Skin of body (tissue), 2 donors: ENCODE data around the gene TMEM169. TPM values are rescaled to one million over a fixed set of nuclear protein-coding genes. Genes with fewer than 3 reads are reported as not detected.
"Not testable (repeated sequence)": the region's sequence is repeated elsewhere in the genome, so short reads cannot be mapped to it uniquely, and the experiment has no call there.

Source experiments
- DNase-seq: peaks from one replicate; lab custom pipeline; 2025; lab: John Stamatoyannopoulos, UW
- total RNA-seq: library from RNA; depleted of rRNA; stranded (reverse); fragments of >200 nt; gene quantifications from one replicate; pipeline ENCODE4 v1.2.3, GENCODE V29; 2014

The TMEM169 gene
- total RNA-seq, 1 donor from 2014 or later, result 0.69 TPM

DNA sequence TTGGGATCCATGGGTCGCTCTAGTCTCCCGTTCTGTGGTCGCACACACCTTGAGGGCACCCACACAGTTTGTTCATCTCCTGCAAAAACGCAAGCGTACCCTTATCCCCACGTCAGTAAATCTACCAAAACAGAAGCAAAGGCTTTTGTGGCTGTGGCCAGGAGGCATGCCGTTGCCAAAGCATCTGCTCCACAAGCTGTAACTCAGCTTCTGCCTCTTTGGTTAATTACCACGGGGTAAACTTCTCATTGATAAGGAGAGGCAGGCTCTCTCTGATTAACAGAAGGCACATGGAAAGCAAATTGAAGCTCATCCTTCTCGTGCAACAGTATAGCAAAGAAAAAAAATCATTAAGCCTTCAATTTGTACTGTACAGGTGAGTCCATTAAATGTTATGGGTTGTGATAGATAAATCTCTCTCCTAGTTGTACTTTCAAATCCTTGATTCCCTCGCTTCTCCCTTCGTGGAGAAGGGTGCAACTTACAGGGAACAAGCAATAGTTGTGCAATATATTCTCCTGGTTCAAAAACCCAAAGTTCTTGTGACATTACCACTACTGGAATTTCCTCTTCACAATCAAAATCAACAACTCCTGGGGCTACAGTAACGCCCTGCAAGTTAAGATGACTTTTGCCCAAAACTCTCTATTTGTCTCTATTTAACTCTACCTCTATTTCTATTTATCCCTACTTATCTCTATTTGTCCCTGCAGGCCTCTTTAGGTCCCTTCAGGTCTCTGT lies 10.4 kb upstream of the TMEM169 start:
- DNase-seq, result no peak

DNA sequence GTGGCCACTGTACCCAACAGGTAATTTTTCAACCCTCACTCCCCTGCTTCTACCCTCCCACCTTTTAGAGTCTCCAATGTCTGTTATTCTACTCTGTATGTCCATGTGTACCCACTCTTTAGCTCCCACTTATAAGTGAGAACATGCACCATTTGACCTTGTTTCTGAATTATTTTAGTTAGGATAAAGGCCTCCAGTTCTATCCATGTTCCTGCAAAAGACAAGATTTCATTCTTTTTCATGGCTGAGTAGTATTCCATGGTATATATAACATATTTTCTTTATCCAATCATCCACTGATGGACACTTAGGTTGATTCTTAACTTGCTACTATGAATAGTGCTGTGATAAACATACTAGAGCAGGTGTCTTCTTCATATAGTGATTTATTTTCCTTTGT lies 9.2 kb upstream of the TMEM169 start:
- no peak for DNase-seq

DNA sequence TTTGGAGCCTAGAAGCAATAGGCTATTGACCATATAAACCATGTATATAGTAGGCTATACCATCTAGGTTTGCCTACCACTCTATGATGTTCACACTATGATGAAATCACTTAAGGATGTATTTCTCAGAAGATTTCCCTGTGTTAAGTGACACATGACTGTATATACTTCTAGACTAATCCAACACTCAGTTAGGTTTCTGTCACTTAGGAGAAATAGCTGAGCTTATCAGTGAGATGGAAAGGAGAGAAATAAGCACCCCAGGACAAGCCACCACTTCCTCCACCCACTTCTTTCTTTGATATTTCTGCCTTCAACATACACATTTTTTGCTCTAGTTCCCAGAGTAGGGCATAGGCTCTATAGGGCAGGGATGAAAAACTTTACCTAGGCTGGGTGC lies 7.9 kb upstream of the TMEM169 start:
- DNase-seq, result no peak

DNA sequence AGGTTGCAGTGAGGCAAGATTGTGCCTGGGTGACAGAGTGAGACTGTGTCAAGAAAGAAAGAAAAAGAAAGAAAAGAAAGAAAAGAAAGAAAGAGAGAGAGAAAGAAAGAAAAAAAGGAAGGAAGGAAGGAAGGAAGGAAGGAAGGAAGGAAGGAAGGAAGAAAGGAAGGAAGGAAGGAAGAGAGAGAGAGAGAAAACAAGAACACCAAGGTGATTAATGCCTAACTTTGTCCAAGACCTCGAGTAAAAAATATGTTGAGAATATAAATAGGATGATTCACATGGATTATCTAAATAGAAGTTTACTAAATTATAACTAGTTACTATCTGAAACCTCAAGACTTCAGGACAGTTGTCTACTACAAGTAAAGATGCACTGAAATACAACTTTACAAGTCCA lies 7.3 kb upstream of the TMEM169 start:
- no peak for DNase-seq

DNA sequence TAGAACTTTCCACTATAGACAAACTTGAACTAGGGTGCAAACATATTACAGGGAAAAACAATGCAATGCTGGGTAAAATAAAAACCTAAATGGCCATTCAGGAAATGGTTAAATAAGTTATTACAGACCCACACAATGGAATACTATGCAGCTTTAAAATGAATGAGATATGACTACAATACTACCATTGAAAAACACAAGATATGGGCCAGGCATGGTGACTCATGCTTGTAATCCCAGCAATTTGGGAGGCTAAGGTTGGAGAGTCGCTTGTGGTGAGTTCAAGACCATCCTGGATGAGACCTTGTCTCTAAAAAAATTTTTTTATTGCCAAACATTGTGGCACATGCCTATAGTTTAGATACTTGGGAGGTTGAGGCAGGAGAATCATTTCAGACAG lies 6.9 kb upstream of the TMEM169 start:
- DNase-seq, result no peak

DNA sequence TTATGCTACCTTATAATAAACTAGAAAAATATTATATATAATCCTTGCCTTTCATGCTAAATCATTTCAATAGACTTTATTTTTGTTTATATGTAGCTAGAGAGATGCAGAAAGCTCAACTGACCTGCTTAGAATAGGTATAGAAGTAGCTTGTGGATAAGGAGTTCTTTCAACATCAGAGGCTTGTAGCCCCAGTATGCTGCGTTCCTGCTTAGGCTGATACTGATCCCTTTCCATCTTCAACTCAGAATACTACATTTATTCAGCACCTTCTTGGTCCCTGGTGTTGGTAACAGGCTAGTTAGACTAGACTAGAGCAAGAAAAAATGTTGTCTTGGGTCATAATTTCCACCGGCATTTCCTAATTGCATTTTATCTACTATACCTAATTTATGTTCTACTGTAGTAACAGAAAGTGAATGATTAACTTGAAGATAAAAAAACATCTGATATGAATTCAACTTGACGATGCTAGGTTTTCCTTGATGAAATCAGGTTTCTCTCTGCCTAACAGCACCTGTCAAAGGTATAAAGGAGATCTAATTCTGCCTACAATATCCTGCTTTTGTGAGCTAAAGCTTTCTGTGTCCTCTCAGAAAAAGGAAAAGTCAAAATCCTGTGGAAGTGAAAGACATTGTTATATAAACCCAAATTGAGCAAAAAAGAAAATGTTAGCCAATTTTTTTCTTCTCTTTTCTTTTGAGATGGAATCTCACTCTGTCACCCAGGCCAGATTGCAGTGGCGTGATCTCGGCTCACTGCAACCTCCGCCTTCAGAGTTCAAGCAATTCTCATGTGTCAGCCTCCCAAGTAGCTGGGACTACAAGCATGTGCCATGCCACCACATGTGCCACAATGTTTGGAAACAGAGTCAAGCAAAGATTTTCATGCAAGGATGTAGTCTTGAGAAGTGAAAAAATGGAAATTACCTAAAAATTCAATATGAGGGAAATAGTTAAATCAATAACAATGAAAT lies 5.9 kb upstream of the TMEM169 start:
- DNase-seq, result no peak

DNA sequence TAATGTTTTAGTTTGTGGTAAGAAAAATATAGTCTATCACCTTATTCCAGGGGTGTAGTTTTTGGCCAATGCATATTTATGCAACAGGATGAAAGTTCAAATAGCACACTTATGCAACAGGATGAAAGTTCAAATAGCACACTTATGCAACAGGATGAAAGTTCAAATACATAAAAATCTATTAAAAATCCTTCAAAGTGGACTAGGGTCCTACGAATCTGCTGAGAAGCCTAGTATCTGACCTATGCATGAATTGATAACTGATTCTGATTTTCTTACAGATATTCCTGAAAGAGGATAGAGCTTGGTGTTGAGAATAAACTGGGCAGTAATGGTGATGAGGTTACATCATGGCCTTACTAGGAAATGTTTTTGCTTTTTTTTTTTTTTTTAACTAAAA lies 2.9 kb upstream of the TMEM169 start:
- DNase-seq, result no peak

DNA sequence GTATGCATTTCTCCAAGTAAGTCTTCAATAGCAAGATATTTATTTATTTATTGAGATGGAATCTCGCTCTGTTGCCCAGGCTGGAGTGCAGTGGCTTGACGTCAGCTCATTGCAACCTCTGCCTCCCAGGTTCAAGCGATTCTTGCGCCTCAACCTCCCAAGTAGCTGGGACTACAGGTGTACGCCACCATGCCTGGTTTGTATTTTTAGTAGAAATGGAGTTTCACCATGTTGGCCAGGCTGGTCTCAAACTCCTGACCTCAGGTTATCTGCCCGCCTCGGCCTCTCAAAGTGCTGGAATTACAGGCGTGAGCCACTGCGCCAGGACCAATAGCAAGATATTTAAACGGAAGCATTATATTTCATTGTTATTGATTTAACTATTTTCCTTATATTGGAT lies 1.7 kb upstream of the TMEM169 start:
- not testable (repeated sequence) for DNase-seq

DNA sequence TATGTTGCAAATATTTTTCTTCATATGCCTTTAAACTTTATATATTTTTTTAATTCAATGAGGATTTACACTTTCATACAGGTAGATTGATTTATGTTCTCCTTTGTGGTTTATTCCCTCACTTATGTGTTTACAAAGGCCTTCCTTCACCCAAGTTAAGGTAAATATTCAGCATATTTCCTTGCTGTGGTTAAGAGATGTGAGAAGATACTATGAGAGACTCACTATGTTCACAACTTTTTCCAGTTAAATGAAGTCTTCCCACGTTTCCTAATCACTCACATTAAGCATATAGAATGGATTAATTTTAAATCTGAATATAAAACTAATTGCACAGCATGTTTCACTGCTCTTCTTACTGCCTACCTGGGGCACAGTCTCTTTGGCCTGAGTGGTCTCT lies 707 bp upstream of the TMEM169 start:
- no peak for DNase-seq

DNA sequence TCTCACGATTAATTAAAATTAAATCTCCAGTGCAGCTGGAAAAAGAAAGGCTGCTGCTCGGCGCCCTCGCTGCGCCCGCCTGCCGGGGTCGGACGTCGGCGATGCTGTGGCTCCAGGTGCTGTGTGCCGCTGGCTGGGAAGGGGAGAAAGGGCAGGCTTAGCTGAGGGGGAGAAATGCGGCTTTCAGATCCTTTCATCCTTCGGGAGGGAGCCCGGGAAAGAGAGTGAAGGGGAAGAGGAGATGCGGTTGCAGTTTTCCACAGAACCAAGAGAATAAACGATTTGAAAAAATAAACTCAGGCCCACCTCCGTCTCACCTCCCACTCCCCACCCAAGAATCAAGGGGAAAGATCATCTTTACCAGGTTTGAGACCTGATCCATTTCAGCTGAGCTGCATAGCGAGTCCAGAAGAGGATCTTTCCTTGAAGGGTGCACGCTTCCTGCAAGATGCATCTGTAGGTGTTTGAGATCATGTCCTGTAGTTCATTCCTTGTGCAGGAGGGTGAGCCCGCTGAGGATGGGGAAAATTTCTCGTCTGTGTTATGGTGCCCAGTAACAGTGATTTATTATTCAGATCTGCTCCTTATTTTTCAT lies 495 bp downstream of the TMEM169 start:
- no peak for DNase-seq

DNA sequence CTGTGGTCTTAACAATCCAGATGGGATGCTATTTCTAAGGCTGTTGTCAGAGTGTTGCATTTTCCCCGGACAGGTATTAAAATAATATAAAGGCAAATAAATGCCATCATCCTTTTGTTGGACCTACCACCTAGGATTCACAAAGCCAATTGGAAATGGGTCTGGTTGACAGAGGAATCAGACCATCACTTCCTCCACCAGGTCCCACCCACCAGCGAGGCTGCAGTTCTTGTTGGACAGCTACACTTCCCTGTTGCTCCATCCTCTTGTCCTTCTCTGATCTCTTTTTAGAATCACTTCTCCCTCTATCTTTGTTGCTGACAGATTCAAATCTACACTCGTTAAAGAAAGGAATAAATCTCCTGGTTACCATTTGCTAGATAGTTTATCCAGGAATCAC lies 1.1 kb downstream of the TMEM169 start:
- no peak for DNase-seq

DNA sequence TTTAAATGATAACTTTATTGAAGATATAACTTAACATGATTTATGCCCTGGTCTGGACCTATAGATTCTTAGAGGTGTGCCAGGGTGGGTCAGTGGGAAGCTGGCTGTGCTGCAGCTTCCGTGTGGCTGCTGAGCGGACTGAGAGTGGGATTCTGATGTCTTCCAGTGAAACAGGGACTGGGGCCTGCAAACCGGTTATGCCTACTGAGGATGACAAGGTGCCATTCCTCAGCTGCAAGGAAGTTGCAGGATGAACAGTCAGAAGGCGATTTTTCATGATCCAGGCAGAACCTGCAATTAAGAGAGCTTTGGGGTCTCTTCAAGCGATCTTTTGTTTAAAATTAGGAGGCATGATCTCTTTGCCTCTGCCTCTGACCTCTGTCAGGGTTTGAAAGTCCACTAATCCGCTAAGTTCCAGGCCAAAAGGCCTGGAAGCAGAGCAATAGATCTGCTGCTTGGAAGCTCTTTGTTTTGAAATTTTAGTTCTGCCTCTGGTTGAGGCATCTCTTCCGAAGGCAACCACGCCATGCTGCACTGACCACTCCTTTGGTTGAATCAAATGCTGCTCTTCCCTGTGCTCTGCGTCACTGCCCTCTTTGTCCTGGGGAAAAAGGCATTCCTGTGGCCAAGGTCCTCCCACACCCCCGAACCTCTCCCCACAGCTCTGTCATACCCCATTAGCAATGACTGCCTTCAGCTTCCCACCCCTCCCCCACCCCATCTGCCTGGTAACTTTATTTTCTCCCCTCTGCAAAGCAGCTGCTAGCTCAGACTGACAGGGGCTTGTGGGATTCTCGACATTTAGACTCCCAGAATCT lies 2.0 kb downstream of the TMEM169 start:
- no peak for DNase-seq

DNA sequence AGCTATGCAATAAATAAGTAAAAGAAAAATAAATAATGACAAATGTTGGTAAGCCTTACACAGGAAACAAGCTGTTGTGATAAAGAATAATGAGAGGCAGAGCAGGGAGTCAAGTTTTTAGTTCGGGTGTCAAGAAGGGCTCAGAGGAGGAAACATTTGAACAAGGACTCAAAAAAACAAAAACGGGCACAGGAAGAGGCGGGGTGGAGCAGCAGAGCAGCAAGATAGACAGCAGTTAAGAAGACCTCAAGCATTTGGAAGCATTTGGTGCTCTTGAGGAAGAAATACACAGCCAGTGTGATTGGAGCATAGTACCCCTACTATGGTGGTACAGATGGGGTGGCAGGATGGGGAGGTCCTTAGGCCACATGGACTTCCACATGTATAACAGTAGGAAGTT lies 2.8 kb downstream of the TMEM169 start:
- no peak for DNase-seq

DNA sequence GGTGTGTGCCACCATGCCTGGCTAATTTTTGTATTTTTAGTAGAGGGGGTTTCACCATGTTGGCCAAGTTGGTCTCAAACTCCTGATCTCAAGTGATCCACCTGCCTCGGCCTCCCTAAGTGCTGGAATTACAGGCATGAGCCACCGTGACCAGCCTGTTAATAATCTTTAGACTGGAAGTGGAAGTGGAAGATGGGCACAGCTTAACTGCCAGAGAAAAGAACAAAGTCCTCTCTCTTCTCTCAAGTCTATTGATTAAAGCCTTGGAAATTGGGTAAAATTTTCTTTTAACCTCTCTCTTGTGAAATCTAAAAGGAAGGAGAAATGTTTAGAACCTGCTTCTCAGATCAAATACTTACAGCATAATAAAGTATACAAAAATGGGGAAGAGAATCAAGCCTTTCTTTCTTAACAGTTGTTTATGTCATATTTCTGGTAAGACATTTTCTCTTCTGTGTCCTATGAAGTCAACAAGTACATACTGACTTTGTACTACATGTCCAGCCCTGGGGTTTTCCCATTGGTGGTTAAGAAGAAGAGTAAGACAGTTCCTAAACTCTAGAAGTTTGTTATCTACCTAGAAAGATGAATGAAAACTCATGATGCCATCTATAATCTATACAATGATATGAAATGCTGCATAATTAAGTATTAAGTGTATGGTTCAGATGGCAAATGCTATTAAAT lies 4.6 kb downstream of the TMEM169 start:
- DNase-seq, result no peak

DNA sequence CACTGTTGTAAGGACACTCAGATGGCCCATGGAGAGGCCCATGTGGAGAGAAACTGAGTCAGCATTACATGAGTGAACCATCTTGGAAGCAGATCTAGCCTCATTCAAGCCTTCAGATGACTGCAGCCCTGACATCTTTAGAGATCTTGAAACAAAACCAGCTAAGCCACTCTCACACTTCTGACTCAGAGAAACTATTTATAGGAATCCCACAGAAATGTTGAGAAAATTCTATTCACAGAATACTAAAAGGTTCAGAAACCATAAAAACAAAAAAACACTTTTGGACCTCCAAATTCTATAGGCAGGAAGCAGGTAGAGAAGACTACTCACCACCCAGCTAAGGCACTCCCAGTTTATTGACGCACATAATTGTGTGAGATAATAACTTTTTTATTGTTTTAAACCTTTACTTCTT lies 8.7 kb downstream of the TMEM169 start:
- DNase-seq, result no peak

DNA sequence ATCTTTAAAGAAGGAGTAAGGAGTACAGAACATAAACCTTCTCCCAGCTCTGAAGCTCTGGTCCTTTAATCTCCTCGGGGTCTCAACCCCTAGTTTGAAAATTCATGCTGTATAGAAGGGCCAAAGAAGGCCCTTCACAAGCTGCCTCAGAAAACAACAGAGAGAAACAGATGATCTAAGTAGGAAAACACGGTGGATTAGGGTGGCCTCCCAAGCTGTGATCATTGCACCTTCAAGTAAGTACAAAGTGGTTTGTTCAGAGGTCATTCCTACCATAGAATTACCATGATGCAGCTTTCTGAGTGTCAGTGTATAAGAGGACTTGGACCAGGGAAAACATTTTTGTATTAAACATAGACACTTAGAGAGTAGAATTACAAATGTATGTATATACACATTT lies 10.9 kb downstream of the TMEM169 start:
- no peak for DNase-seq

DNA sequence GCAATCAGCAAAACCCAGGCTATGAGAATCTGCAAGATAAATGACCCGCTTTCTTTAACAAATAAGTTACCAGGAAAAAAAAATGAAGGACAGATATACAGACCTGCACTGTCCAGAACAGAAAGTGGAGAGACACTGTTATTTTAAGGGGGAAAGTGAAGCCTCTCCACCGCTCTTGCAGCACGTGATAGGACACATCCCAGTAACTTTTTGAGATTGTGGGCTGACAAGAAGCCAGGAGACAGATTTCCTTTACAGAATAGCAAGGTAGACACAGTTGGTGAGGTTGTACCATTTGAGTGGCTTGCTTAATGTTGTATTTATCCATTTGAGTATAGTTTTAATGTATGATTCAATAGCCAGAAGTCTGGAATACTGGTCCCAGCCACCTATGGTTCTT lies 13.0 kb downstream of the TMEM169 start:
- DNase-seq, result no peak

DNA sequence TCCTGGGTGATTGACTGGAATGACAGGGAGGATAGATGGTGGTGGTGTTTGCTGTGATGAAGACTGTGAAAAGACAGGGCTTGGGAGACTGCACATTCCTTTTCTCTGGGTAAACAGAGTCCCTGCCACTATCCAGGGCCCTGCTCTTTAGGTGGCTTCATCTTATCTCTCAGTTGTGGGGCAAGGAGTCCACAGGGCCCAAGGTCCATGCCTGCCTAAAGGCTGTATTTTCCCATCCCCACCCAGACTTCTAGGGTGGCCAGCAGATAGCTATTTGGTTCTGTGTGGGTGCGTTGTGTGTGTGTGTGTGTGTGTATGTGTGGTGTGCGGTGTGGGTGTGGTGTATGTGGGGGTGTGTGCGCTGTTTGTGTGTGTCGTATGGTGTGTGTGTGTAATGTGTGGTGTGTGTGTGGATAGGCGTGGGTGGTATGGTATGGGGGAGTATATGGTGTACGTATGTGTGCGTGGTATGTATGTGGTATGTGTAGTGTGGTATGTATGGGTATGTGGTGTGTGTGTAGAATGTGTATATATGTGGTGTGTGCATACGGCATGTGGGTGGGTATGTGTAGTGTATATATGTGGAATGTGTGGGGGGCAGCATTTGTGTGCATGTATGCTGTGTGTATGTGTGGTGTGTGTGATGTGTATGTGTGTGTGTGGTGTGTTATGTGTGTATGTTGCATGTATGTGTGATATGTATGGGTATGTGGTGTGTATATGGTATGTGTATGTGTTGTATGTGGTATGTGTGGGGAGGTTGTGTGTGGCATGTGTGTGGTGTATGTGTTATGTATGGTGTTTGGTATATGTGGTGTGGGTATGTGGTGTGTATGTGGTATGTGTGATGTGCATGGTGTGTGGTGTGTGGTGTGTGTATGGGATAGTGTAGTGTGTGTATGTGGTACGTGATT lies 17.0 kb downstream of the TMEM169 start:
- DNase-seq, result no peak

DNA sequence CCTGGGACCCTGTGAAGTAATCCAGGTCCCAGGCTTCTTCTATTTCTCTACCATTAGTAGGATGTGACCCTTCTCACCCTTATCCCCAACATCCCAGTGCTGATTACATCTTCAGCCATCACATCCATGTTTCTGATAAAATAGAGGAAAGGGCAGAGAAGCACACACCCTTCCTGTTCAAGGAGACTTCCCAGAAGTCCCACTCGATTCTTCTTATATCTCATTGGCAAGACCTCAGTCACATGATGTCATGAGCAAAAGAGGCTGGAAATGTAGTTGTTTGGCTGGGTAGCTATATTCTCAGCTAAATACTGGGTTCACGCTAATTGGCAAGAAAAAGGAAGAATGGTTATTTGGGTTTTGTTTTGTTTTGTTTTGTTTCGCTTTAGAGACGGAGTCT lies 19.4 kb downstream of the TMEM169 start:
- no peak for DNase-seq

DNA sequence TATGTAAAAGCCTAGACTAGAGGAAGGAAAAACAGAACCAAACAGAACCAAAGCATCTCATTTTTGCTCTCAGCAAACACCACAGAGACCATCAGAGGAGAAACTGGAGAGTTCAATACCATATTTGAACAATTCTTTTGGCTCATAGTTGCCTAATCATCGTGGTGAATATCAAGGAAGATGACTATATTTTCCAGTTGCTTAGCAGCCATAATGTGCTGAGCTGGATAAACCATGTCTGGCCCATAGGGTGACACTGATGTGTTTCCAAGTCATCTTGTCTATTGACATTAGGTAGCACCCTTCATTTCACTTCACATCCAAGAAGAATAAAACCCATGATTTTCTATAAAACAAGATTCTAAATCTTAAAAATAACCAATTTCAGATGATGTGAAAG lies 21.5 kb downstream of the TMEM169 start:
- DNase-seq, result no peak
